Measurements from ENCODE around the gene SCRN3.

- TF ChIP-seq CTCF (IDR thresholded peaks at IDR 0.05; ENCODE audit: insufficient read depth, low read length, poor library complexity, severe bottlenecking) = no peak
- no peak for TF ChIP-seq EZH2phosphoT487 (conservative IDR thresholded peaks at IDR 0.05; ENCODE audit: low read length)
Measured at GRCh38 chr2:174395284-174395968, at the start of gene SCRN3.
